Upper lobe of left lung (tissue), 6 donors: ENCODE measurements around the gene GORASP2. TPM values are rescaled to one million over a fixed set of nuclear protein-coding genes. Genes with fewer than 3 reads are reported as not detected.

ENCODE experiments used
- ATAC-seq, 2 donors: fragments of 200-7000 bp; cut with Tn5 transposase; one replicate each; pipeline ENCODE4 v1.9.1; 2022; ENCODE audit warnings: mild to moderate bottlenecking in 2 of 2, moderate library complexity in 2 of 2; ENCODE audit not compliant: low FRiP score in 2 of 2
- DNase-seq, 2 donors: peaks; one replicate each; pipeline ENCODE4 v3.0.0-alpha.2; 2019 to 2020
- H3K27ac ChIP-seq, 4 donors: fragments of 200-600 bp; sonication (generic); one replicate each; pipeline ENCODE4 v1.5.1; 2016 to 2019
- H3K27me3 ChIP-seq, 4 donors: fragments of 200-600 bp; sonication (generic); one replicate each; pipeline ENCODE4 v1.5.1; 2017 to 2019
- H3K36me3 ChIP-seq, 4 donors: fragments of 200-600 bp; sonication (generic); one replicate each; pipeline ENCODE4 v1.5.1; 2016 to 2019
- H3K4me1 ChIP-seq, 4 donors: fragments of 200-600 bp; sonication (generic); one replicate each; pipeline ENCODE4 v1.5.1; 2018 to 2019
- H3K4me3 ChIP-seq, 4 donors: fragments of 200-600 bp; sonication (generic); one replicate each; pipeline ENCODE4 v1.5.1; 2017 to 2019; ENCODE audit warnings: mild to moderate bottlenecking in 2 of 4, moderate library complexity in 1 of 4
- H3K9me3 ChIP-seq, 4 donors: fragments of 200-600 bp; sonication (generic); one replicate each; pipeline ENCODE4 v1.5.1; 2018 to 2019
- CTCF ChIP-seq, 6 experiments: fragments of 450-650 bp in 4 of 6; fragments of 200-600 bp in 2 of 6; sonication (generic) in 2 of 6; IDR thresholded peaks; one replicate each; pipeline ENCODE4 v1.5.1; 2016 to 2019; ENCODE audit warnings: antibody characterized with exemption in 6 of 6
- EP300 ChIP-seq, 4 donors: sonication (generic); formaldehyde crosslinking; IDR thresholded peaks; one replicate each; pipeline ENCODE4 v1.5.1; 2017; ENCODE audit warnings: antibody characterized with exemption in 4 of 4, control low read depth in 2 of 4
- POLR2A ChIP-seq, 4 donors: fragments of 450-650 bp; IDR thresholded peaks; one replicate each; pipeline ENCODE4 v1.5.1; 2016 to 2017; ENCODE audit warnings: antibody characterized with exemption in 4 of 4, mild to moderate bottlenecking in 2 of 4
- POLR2AphosphoS5 ChIP-seq, 2 donors: sonication (generic); formaldehyde crosslinking; IDR thresholded peaks; one replicate each; pipeline ENCODE4 v1.5.1; 2017; ENCODE audit warnings: antibody characterized with exemption in 2 of 2
- WGBS, 2 donors: methylation state at CpG; one replicate each; pipeline ENCODE4 v1.1.5; 2017 to 2018; 5-methylcytosine and 5-hydroxymethylcytosine counted together
- total RNA-seq, 6 donors: library from RNA; depleted of rRNA in 4 of 6; stranded (reverse); fragments of >200 nt in 4 of 6; gene quantifications; one replicate each; pipeline versions ENCODE4 v1.1.0 to v1.2.1, GENCODE V29; 2016 to 2021
- donor health status: DM: no; HTN: no; CAD: no; lungs with moderate emphysema.
- donor health status: DM: no; HTN: yes; CAD: no; lungs with severe emphysema.

GORASP2 gene
- total RNA-seq, 6 donors from 2014 or later = 14.7 to 80.7 (median 59.5) TPM

- Histone ChIP-seq H3K36me3 (no peaks in the 10 kb centered on the region), H3K27ac (peak overlapping the region; percentile 86 to 99 (median 94)), H3K27me3 (no peaks in the 10 kb centered on the region), H3K4me1 (peaks cover 29 to 34% (median 30%) of the 10 kb centered on the region in 4 donors), H3K4me3 (peak overlapping the region in 3 of 4 donors; percentile 65 to 97 (median 71)), H3K9me3 (no peaks in the 10 kb centered on the region)
- ATAC-seq (no peak), DNase-seq (no peak)
- TF ChIP-seq EP300 (IDR thresholded peaks at IDR 0.05) (no peak), CTCF (IDR thresholded peaks at IDR 0.05) (no peak), POLR2AphosphoS5 (IDR thresholded peaks at IDR 0.05) (no peak), POLR2A (IDR thresholded peaks at IDR 0.05) (no peak)
- 68 to 74% methylated on average over 17 of the region's 17 CpGs for WGBS, 2 donors
Measured at GRCh38 chr2:170928036-170928823, 823 bp upstream of the GORASP2 start.

GRCh38 chr2:170929686-170930050 lies 615 bp downstream of the GORASP2 start:
- no peaks in the 10 kb centered on the region for H3K9me3 ChIP-seq
- peak overlapping the region; percentile 65 to 97 (median 84) for H3K4me3 ChIP-seq
- TF ChIP-seq EP300 (IDR thresholded peaks at IDR 0.05) (no peak), POLR2A (IDR thresholded peaks at IDR 0.05) (no peak), POLR2AphosphoS5 (IDR thresholded peaks at IDR 0.05) (no peak), CTCF (IDR thresholded peaks at IDR 0.05) (no peak)
- ATAC-seq = peak; percentile 19 to 30
- H3K27ac ChIP-seq = peak overlapping the region; percentile 86 to 99 (median 94)
- no peaks in the 10 kb centered on the region for H3K27me3 ChIP-seq
- DNase-seq = peak; percentile 74 to 91
- peaks cover 29 to 34% (median 30%) of the 10 kb centered on the region in 4 donors for H3K4me1 ChIP-seq
- no peaks in the 10 kb centered on the region for H3K36me3 ChIP-seq
- 0% methylated on average over 19 to 21 of the region's 21 CpGs for WGBS, 2 donors

GRCh38 chr2:170930131-170930990 lies 1.3 kb downstream of the GORASP2 start:
- 7% methylated on average over 15 of the region's 15 CpGs for WGBS, 2 donors
- peak in 1 of 2 donors; percentile 33 for DNase-seq
- TF ChIP-seq CTCF (IDR thresholded peaks at IDR 0.05) (no peak), POLR2AphosphoS5 (IDR thresholded peaks at IDR 0.05) (peak in 1 of 2 donors; percentile 9)
- H3K9me3 ChIP-seq = no peaks in the 10 kb centered on the region
- peak overlapping the region; percentile 86 to 99 (median 94) for H3K27ac ChIP-seq
- ATAC-seq = peak in 1 of 2 donors; percentile 72
- no peaks in the 10 kb centered on the region for H3K36me3 ChIP-seq
- no peaks in the 10 kb centered on the region for H3K27me3 ChIP-seq
- peaks cover 29 to 34% (median 30%) of the 10 kb centered on the region in 4 donors for H3K4me1 ChIP-seq
- H3K4me3 ChIP-seq = peak overlapping the region; percentile 65 to 97 (median 84)

GRCh38 chr2:170930991-170931266 lies 1.9 kb downstream of the GORASP2 start:
- TF ChIP-seq EP300 (IDR thresholded peaks at IDR 0.05) (no peak), POLR2AphosphoS5 (IDR thresholded peaks at IDR 0.05) (no peak), CTCF (IDR thresholded peaks at IDR 0.05) (no peak), POLR2A (IDR thresholded peaks at IDR 0.05) (no peak)
- H3K4me1 ChIP-seq = peaks cover 29 to 34% (median 30%) of the 10 kb centered on the region in 4 donors

More at GRCh38 chr2:170930991-170931266, 1.9 kb downstream of the GORASP2 start:
- Histone ChIP-seq H3K9me3 (no peaks in the 10 kb centered on the region), H3K4me3 (peak overlapping the region in 2 of 4 donors; percentile 65 to 71), H3K36me3 (peaks cover 0 to 5% (median 0%) of the 10 kb centered on the region in 4 donors), H3K27me3 (no peaks in the 10 kb centered on the region), H3K27ac (peak overlapping the region in 1 of 4 donors; percentile 98)
- DNase-seq (no peak), ATAC-seq (no peak)
- 44 to 51% methylated on average over 4 of the region's 4 CpGs for WGBS, 2 donors
